T-helper 22 cell (primary cell): Measurements from ENCODE around the gene NUDT7.

Source experiments
- DNase-seq: peaks from one replicate; pipeline ENCODE4 v3.0.0-alpha.2; 2020; ENCODE audit warnings: low read depth

The NUDT7 gene

DNA sequence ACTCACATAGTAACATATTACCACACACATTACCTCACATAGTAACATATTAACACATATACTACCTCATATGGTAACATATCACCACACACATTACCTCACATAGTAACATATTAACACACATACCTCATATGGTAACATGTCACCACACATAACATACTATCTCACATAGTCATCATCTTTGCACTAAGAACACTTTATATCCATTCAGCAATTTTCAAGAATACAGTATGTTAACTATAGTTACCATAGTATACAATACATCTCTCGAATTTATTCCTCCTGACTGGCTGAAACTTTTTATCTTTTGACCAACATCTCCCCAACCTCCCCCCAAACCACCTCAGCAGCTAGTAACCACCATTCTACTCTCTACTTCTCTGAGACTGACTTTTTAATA lies 7.6 kb downstream of the NUDT7 start:
- DNase-seq = no peak

DNA sequence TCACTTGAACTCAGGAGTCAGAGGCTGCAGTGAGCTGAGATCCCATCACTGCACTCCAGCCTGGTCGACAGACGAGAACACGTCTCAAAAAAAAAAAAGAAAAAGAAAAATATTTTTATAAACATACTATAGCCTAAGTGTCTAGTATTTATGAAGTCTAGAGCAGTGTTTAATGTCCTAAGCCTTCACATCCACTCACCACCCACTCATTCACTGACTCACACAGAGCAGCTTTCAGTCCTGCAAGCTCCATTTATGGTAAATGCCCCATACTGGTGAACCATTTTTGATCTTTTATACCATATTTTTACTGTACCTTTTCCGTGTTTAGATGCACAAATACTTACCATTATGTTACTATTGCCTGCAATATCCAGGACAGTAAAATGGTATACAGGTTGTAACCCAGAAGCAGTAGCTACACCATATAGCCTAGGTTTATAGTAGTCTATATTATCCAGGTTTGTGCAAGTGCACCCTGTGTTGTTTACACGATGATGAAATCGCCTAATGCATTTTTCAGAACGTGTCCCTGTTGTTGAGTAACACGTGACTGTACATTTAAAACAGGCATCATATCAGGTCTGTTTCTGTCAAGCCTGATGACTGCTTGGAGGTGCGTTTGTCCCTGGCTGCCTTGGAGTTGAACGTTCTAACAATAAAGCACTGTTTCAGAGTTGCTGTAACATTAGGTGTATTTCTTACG lies 10.1 kb downstream of the NUDT7 start:
- no peak for DNase-seq

- DNase-seq = no peak
Observed at GRCh38 chr16:77736879-77737278, 14.6 kb downstream of the NUDT7 start.

DNA sequence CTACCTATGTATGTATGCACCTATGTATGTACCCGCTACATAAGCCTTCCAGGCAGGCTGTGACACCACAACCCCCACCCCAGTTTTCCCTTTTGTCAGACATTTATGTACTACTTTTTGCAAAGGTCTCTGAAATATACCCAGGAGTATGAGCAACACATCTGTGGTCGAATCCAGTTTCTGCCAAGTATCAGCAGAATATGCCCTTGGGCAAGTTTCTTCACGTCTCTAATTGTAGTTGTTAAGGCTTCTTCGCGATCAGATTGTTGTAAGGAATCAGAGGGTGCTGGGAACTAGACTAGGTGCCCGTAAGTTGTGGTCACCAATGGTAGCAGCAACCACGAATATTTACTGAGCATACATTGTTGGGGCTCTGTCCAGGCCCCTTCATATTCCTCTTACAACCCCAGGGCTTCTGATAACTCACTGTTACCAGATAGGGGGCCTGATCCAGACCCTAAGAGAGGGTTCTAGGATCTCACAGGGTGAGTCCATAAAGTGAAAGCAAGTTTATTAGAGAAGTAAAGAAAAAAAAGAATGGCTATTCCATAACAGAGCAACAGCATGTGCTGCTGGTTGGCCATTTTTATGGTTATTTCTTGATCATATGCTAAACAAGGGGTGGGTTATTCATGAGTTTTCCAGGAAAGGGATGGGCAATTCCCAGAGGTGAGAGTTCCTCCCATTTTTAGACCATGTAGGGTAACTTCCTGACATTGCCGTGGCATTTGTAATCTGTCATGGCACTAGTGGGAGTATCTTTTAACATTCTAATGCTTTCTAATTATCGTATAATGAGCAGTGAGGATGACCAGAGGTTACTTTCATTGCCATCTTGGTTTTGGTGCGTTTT lies 16.6 kb downstream of the NUDT7 start:
- DNase-seq = no peak

- no peak for DNase-seq
Observed at GRCh38 chr16:77739559-77739892, 17.2 kb downstream of the NUDT7 start.

DNA sequence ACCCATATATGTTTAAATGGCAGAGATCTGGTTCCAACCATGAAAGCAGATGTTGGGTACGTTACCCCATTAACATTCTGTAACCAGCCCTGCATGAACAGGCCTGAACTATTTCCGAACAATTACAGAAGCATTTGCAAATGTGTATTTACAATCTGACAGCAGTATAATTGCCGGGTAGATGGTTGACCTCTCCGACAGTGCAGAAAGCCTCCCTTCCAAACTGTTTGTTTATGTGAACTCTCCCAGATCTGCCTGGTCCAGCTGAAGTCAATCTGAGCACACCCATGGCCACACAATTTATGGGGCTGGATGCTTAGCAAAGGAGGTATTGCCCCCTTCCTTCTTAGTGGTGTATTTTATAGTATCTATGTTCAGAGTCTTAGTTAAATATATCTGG lies 21.8 kb downstream of the NUDT7 start:
- DNase-seq = no peak

DNA sequence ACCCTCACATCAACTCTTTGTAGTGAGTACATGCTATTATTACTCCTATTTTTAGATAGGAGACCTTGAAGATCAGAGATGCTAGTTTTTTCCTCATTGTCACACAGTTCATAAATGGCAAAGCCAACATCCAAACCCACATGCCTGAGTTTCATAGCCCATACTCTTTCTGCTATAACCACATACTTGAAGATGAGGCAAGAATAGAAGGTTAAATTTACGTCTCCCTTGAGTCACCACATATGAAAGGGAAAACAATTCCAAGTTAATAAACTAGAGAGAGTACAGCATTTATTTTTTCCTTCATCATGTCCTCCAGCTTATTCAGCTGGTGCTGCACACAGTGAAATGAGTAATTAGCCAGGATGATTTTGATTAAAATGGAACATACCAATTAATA lies 23.7 kb downstream of the NUDT7 start:
- DNase-seq = no peak

DNA sequence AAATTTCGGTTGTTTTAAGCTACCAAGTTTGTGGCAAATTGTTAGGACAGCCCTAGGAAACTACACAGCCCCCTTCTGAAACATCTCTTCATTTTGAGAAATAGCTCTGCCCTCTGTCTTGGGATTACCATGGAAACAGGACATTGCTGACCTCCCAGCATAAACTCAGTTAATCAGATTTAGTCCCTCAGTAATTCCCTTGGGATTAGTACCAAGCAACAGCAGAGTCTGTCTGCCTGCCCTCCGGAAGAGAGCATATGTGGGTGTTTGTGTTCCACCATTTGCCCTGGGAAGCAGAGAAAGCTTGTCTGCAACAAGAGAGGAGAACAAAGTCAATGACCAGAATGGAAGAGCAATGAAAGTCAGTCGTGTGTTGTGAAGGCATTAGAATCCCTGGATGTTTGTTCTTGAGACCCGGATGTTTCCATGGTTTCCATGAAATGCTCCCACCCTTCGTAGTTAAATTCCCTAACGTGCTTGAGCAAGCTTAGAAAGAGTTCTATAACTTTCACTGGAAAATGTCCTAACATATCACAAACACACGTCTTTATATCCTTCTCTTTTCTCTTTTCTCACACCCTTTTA lies 26.2 kb downstream of the NUDT7 start:
- no peak for DNase-seq

DNA sequence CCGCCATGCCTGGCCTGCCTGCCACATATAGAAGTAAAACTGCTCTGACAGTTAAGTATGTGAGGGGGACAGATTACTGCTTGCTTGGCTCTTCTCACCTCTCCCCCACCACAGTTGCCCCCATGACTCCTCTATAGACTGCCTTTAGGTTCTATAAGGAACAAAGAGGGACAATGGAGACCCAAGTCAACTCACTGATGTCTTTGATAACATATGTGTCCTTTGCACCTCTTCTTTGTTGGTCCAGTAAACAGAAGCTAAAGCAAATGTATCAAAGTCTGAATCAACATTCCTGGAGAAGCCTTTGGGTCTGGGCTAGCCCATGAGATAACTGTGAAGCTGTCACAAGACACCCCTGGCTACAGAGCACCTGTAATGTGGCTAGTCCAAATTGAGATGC lies 27.1 kb downstream of the NUDT7 start:
- no peak for DNase-seq

DNA sequence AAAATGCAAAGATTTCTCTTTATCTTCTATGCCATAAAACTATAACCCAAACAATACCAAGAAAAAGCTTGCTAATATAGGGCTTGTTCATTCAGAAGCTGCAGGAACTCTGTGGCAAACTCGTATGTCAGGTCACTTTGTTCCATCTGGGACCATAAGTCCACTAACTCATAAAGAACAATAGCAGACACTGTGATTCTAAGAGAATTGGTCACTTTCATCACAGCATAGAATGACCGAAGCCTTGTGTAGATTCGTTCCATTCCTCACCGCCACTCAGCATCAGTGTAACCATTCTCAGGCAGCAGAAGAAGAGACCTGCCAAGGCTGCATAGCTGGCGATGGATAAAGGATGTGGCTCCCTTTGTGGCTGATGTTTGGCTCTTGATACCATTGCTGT lies 35.7 kb downstream of the NUDT7 start:
- DNase-seq = no peak

DNA sequence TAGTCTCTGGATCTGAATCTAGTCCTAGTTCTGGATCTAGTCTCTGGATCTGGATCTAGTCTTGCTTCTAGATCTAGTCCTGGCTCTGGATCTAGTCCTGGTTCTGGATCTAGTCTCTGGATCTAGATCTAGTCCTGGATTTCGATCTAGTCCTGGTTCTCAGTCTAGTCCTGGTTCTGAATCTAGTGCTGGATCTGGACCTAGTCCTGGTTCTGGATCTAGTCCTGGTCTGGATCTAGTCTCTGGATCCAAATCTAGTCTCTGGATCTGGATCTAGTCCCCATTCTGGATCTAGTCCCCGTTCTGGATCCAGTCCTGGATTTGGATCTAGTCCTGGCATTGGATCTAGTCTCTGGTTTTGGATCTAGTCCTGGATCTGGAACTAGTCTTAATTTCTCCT lies 36.2 kb downstream of the NUDT7 start:
- no peak for DNase-seq

DNA sequence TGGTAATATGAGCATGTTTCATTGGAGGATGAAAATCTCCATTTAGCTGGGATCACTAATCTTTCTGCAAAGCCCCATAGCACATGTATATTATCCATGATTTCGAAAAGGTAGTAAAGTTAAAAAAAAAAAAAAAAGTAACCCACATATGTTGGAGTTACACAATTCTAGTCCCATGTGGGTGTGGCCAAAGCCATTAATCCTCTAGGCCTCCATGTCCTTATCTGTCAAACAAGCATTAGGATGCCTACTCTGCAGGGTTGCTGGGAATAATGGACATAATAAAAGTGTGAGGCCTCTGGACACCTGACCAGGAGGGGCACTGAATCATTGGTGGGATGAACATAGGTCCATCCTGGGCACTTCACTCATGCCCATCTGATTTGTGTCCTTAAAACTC lies 36.9 kb downstream of the NUDT7 start:
- DNase-seq = no peak

DNA sequence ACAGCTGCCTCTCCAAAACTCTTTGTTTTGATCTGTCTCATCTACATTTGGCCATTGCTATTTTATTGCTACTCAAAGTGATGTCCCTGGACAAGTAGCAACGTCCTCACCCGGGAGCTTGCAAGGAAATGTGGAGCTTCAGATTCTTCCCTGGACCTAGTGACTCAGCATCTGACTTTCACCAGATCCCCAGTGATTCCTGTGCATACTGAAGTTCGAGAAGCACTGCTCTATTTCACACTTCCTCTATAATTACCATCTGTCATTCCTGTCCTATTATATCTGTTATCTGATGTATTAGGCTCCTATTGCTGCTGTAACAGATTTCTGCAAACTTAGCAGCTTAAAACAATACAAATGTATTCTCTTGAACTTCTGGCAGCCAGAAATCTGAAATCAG lies 37.5 kb downstream of the NUDT7 start:
- no peak for DNase-seq

GRCh38 chr16:77760800-77761199 lies 38.5 kb downstream of the NUDT7 start:
- DNase-seq = no peak

DNA sequence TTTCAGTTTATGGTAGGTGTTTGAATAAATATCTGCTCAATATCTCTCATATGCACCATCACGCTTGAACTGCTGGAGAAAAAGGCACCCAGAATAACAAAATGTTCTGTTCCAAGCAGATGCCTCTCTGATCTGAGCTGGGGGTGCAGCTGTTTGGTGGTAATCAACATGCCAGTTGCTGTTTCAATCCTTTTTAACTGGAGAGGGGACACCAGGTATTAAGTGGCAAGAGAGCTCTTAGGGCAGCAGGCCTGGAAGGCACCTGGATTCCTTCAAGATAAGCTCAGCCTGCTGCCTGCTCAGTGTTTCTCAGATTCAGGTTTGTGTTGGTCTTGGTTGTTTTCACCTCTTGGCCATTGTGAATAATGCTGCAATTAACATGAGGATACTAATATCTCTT lies 38.9 kb downstream of the NUDT7 start:
- no peak for DNase-seq

DNA sequence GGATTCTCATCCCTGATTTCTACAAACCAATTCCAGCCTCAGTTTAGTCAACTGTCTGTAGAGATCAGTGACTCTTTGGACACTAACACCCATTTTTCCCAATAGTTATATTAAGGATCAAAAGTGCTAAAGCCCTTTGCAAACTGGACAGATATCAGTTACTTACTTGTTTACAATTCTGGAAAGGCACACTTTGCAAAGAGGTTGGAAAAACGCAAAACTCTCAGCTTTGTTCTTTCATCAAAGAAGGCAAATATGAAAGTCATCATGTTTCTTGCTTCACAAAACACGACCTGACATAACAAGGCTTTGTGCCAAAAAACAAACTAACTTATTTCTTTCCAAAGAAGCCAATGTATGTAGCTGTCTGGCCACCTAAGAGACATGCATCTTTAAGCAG lies 39.9 kb downstream of the NUDT7 start:
- no peak for DNase-seq

DNA sequence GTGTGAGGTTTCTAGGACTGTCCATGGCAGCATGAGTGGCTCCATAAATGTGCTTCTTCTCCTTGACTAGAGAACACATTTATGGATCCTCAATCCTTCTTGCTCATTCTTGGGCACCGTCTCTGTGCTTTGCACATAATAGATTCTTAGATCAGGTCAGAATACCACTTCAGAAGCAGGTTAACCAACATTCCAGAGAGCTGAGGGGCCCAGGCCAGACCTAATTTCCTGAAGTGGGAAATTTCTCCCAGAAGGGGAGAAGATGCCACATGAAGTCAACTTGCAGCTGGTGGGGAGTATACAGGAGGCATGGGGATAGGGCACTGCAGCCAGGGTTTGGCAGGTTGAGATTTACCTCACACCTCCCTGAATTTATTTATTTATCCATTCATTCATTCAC lies 41.7 kb downstream of the NUDT7 start:
- no peak for DNase-seq

GRCh38 chr16:77767211-77767610 lies 44.9 kb downstream of the NUDT7 start:
- DNase-seq = no peak

DNA sequence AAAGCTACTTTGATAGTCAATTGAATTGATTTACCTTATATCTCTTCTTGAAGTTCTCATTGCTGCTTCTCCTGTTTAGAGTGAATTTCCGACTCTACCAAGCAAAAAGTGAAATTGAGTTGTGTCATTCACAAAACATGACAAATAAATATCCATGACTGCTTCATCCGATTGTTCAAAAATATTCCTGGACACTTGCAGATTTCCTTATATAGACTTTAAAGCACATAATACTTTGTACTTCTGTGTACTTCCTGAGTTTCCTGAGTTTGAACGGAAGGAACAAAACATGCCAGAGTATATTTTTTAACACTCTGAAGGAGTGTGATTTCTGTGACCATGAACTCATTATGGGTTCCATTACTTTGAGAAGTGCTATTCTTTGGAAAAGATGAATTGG lies 45.5 kb downstream of the NUDT7 start:
- DNase-seq = no peak

- no peak for DNase-seq
Observed at GRCh38 chr16:77775911-77776909, 53.9 kb downstream of the NUDT7 start.

DNA sequence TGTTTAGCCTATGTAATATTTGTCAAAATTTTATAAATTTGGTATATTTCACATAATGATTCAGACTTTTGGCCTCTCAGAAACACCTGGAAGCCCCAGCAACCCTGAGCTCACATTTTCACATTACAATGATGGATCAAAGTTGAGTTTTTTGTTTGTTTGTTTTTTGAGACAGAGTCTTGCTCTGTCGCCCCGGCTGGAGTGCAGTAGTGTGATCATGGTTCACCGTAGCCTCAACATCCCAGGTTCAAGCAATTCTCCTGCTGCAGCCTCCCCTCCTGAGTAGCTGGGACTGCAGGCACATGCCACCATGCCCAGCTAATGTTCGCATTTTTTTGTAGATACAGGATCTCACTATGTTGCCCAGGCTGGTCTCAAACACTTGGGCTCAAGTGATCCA lies 55.4 kb downstream of the NUDT7 start:
- no peak for DNase-seq

DNA sequence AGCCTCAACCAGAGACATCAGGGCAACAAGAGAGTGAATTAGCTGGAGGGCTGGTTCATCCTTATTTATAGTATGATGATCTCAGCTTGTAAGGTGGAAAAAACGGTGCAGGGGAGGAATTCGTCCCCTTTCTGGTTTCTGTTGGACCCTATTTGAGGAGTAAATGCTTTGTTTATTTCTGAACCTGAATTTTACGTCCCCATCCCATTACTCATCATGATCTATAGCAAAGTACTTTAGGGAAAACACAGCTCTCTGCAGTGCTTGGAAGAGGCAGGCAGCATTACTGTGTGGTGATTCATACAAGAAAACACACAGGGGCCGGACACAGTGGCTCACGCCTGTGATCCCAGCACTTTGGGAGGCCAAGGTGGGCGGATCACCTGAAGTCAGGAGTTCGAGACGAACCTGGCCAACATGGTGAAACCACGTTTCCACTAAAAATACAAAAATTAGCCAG lies 58.1 kb downstream of the NUDT7 start:
- no peak for DNase-seq
